Measurements from ENCODE around the gene AZU1. TPM values are rescaled to one million over a fixed set of nuclear protein-coding genes. Genes with fewer than 3 reads are reported as not detected.

The AZU1 gene
- total RNA-seq, 2 donors from 2014 or later, result 0.26 TPM; not detected in 1

- ATAC-seq (no peak), DNase-seq (no peak)
- Histone ChIP-seq H3K36me3 (replicated peaks in 1 of 2; ENCODE audit: insufficient read depth in 1 of 2, low read depth in 2 of 2) (peaks cover 59 to 62% of the 10 kb centered on the region in 2 donors), H3K27ac (no peak overlapping the region), H3K9me3 (no peaks in the 10 kb centered on the region), H3K4me1 (no peaks in the 10 kb centered on the region), H3K4me3 (no peak overlapping the region), H3K27me3 (no peaks in the 10 kb centered on the region)
- intact Hi-C loops (cut with DNase I), result no loop called here
- 90% methylated on average over 26 of the region's 26 CpGs; no CpG with 5 or more reads in 1 of the 2 donors for WGBS, 2 donors
- no peak for TF ChIP-seq POLR2A (IDR thresholded peaks at IDR 0.05)
- no peak for TF ChIP-seq CTCF (IDR thresholded peaks at IDR 0.05)
These were observed 19.2 kb upstream of the AZU1 start for GRCh38 chr19:808423-808775.

- intact Hi-C loops (cut with DNase I), result no loop called here
- no peak overlapping the region for H3K4me3 ChIP-seq
- H3K9me3 ChIP-seq, result no peaks in the 10 kb centered on the region
- H3K4me1 ChIP-seq, result no peaks in the 10 kb centered on the region
- H3K27ac ChIP-seq, result no peak overlapping the region
- H3K36me3 ChIP-seq (replicated peaks in 1 of 2; ENCODE audit: insufficient read depth in 1 of 2, low read depth in 2 of 2), result peaks cover 42 to 49% of the 10 kb centered on the region in 2 donors
- TF ChIP-seq POLR2A (IDR thresholded peaks at IDR 0.05) (no peak), CTCF (IDR thresholded peaks at IDR 0.05) (no peak)
- 87 to 88% methylated on average over 23 to 30 of the region's 30 CpGs for WGBS, 2 donors
- H3K27me3 ChIP-seq, result no peaks in the 10 kb centered on the region
- DNase-seq (peak in 1 of 4 donors; percentile 24), ATAC-seq (no peak)
These were observed 17.4 kb upstream of the AZU1 start for GRCh38 chr19:810077-810855.

GRCh38 chr19:810883-811489, 16.7 kb upstream of the AZU1 start:
- DNase-seq, result no peak
- H3K27ac ChIP-seq, result no peak overlapping the region
- H3K4me3 ChIP-seq, result no peak overlapping the region
- no peaks in the 10 kb centered on the region for H3K9me3 ChIP-seq
- H3K4me1 ChIP-seq, result no peaks in the 10 kb centered on the region
- intact Hi-C loops (cut with DNase I), result no loop called here
- H3K27me3 ChIP-seq, result no peaks in the 10 kb centered on the region
- ATAC-seq, result no peak
- H3K36me3 ChIP-seq (replicated peaks in 1 of 2; ENCODE audit: insufficient read depth in 1 of 2, low read depth in 2 of 2), result peaks cover 36 to 45% of the 10 kb centered on the region in 2 donors
- WGBS, 2 donors, result 88 to 93% methylated on average over 18 to 24 of the region's 25 CpGs
- no peak for TF ChIP-seq CTCF (IDR thresholded peaks at IDR 0.05)
- TF ChIP-seq POLR2A (IDR thresholded peaks at IDR 0.05), result no peak

GRCh38 chr19:811506-812048, 16.1 kb upstream of the AZU1 start:
- no peak for DNase-seq
- TF ChIP-seq CTCF (IDR thresholded peaks at IDR 0.05), result no peak
- TF ChIP-seq POLR2A (IDR thresholded peaks at IDR 0.05), result no peak
- no peak for ATAC-seq
- Histone ChIP-seq H3K4me3 (no peak overlapping the region), H3K4me1 (no peaks in the 10 kb centered on the region), H3K27me3 (no peaks in the 10 kb centered on the region), H3K36me3 (replicated peaks in 1 of 2; ENCODE audit: insufficient read depth in 1 of 2, low read depth in 2 of 2) (peaks cover 30 to 40% of the 10 kb centered on the region in 2 donors), H3K27ac (no peak overlapping the region), H3K9me3 (no peaks in the 10 kb centered on the region)
- intact Hi-C loops (cut with DNase I), result no loop called here
- WGBS, 2 donors, result 93 to 98% methylated on average over 20 of the region's 20 CpGs

Data from body of pancreas (tissue), 4 donors.